Neural cell (in vitro differentiated cells): Measurements from ENCODE around the gene DLX6. TPM values are rescaled to one million over a fixed set of nuclear protein-coding genes. Genes with fewer than 3 reads are reported as not detected.

Source experiments
- H2AFZ ChIP-seq: fragments of 200-600, 300-800 bp; sonication (generic), shearing (Covaris generic); 2 replicates; pipeline ENCODE4 v1.6.0; 2014; ENCODE audit warnings: low read depth, mild to moderate bottlenecking, antibody characterized with exemption, low read length, moderate library complexity
- H3F3A ChIP-seq: fragments of 200-600 bp; shearing (Covaris generic); 2 replicates; pipeline ENCODE4 v1.6.1; 2016; ENCODE audit warnings: mild to moderate bottlenecking, moderate library complexity, mixed read lengths, antibody characterized with exemption, low read length; ENCODE audit not compliant: insufficient read depth, poor library complexity, severe bottlenecking
- H3K27ac ChIP-seq: fragments of 200-600, 300-800 bp; sonication (generic), shearing (Covaris generic); 2 replicates; pipeline ENCODE4 v1.5.1; 2014; ENCODE audit warnings: mild to moderate bottlenecking, low read length, moderate library complexity
- H3K27me3 ChIP-seq: fragments of 300-800, 200-600 bp; sonication (generic), shearing (Covaris generic); 2 replicates; pipeline ENCODE4 v1.6.0; 2014; ENCODE audit warnings: mild to moderate bottlenecking, low read depth, low read length, moderate library complexity; ENCODE audit not compliant: insufficient read depth
- H3K36me3 ChIP-seq: fragments of 300-800, 200-600 bp; sonication (generic), shearing (Covaris generic); 2 replicates; pipeline ENCODE4 v1.5.1; 2014; ENCODE audit warnings: mild to moderate bottlenecking, antibody characterized with exemption, low read length, moderate library complexity; ENCODE audit not compliant: insufficient read depth
- H3K4me2 ChIP-seq: fragments of 300-800, 200-600 bp; sonication (generic), shearing (Covaris generic); 2 replicates; pipeline ENCODE4 v1.6.0; 2014; ENCODE audit warnings: mild to moderate bottlenecking, low read length
- H3K4me3 ChIP-seq: fragments of 300-800, 200-600 bp; sonication (generic), shearing (Covaris generic); 2 replicates; pipeline ENCODE4 v1.5.1; 2014; ENCODE audit warnings: mild to moderate bottlenecking, low read length, moderate library complexity
- H3K79me2 ChIP-seq: fragments of 200-600 bp; shearing (Covaris generic); replicated peaks from 2 replicates; pipeline ENCODE4 v1.6.0; 2014; ENCODE audit warnings: mild to moderate bottlenecking, low read length, moderate library complexity; ENCODE audit not compliant: insufficient read depth
- H3K9ac ChIP-seq: fragments of 300-800, 200-600 bp; sonication (generic), shearing (Covaris generic); 2 replicates; pipeline ENCODE4 v1.6.1; 2016; ENCODE audit warnings: mild to moderate bottlenecking, low read length, mixed read lengths
- H3K9me2 ChIP-seq: fragments of 200-600 bp; shearing (Covaris generic); 2 replicates; pipeline ENCODE4 v1.6.1; 2016; ENCODE audit warnings: mild to moderate bottlenecking, low read length, mixed read lengths; ENCODE audit not compliant: insufficient read depth
- H3K9me3 ChIP-seq: fragments of 200-600, 300-800 bp; sonication (generic), shearing (Covaris generic); 2 replicates; pipeline ENCODE4 v1.6.1; 2016; ENCODE audit warnings: mild to moderate bottlenecking, mixed run types, low read length, moderate library complexity, mixed read lengths
- H4K20me1 ChIP-seq: fragments of 200-600 bp; shearing (Covaris generic); 2 replicates; pipeline ENCODE4 v1.6.1; 2016; ENCODE audit warnings: mild to moderate bottlenecking, mixed run types; ENCODE audit not compliant: insufficient read depth
- EP300 ChIP-seq: fragments of 450-650 bp; conservative IDR thresholded peaks from 2 replicates; pipeline ENCODE4 v1.6.1; 2014; ENCODE audit warnings: antibody characterized with exemption, mild to moderate bottlenecking, moderate library complexity; ENCODE audit not compliant: poor library complexity, severe bottlenecking
- EZH2 ChIP-seq: fragments of 200-600, 300-800 bp; shearing (Covaris generic), sonication (generic); IDR thresholded peaks from 2 replicates; pipeline ENCODE4 v1.6.1; 2014; ENCODE audit warnings: antibody characterized with exemption, low read length, borderline replicate concordance, mild to moderate bottlenecking; ENCODE audit not compliant: insufficient read depth, poor library complexity, severe bottlenecking
- MXI1 ChIP-seq: fragments of 450-650 bp; conservative IDR thresholded peaks from 2 replicates; pipeline ENCODE4 v1.6.1; 2014; ENCODE audit warnings: antibody characterized with exemption, mild to moderate bottlenecking; ENCODE audit not compliant: poor library complexity, severe bottlenecking
- POLR2AphosphoS5 ChIP-seq: IDR thresholded peaks from 2 replicates; pipeline ENCODE4 v1.6.1; 2012
- RAD21 ChIP-seq: fragments of 450-650 bp; conservative IDR thresholded peaks from 2 replicates; pipeline ENCODE4 v1.6.1; 2014; ENCODE audit warnings: antibody characterized with exemption, mild to moderate bottlenecking, moderate library complexity
- REST ChIP-seq: IDR thresholded peaks from 2 replicates; pipeline ENCODE4 v1.6.1; 2012; ENCODE audit warnings: borderline replicate concordance
- SMC3 ChIP-seq: fragments of 450-650 bp; conservative IDR thresholded peaks from 2 replicates; pipeline ENCODE4 v1.6.1; 2014; ENCODE audit warnings: antibody characterized with exemption, mild to moderate bottlenecking, moderate library complexity; ENCODE audit not compliant: poor library complexity
- TAF1 ChIP-seq: IDR thresholded peaks from 2 replicates; pipeline ENCODE4 v1.6.1; 2012; ENCODE audit warnings: low read depth
- polyA plus RNA-seq: library from polyadenylated mRNA; depleted of rRNA; stranded (reverse); fragments of >200 nt; gene quantifications from 2 replicates; pipeline ENCODE4 v1.2.3, GENCODE V29; 2014
- TF ChIP-seq, protein P1 (sequence below): fragments of 450-650 bp; IDR thresholded peaks from 2 replicates; pipeline ENCODE4 v1.5.1; 2014; ENCODE audit warnings: antibody characterized with exemption, mild to moderate bottlenecking, moderate library complexity; ENCODE audit not compliant: poor library complexity, severe bottlenecking

Gene DLX6
- polyA plus RNA-seq, 1 donor from 2014 or later, result 58.8 TPM

GRCh38 chr7:97009753-97010732, 4.7 kb downstream of the DLX6 start:
- H3K79me2 ChIP-seq, result peaks cover 86% of the 10 kb centered on the region
- H3F3A ChIP-seq, result peaks cover 10% of the 10 kb centered on the region
- no peak overlapping the region for H2AFZ ChIP-seq
- no peaks in the 10 kb centered on the region for H3K9me3 ChIP-seq
- TF ChIP-seq TAF1, result peak; percentile 25
- TF ChIP-seq, protein P1, sequence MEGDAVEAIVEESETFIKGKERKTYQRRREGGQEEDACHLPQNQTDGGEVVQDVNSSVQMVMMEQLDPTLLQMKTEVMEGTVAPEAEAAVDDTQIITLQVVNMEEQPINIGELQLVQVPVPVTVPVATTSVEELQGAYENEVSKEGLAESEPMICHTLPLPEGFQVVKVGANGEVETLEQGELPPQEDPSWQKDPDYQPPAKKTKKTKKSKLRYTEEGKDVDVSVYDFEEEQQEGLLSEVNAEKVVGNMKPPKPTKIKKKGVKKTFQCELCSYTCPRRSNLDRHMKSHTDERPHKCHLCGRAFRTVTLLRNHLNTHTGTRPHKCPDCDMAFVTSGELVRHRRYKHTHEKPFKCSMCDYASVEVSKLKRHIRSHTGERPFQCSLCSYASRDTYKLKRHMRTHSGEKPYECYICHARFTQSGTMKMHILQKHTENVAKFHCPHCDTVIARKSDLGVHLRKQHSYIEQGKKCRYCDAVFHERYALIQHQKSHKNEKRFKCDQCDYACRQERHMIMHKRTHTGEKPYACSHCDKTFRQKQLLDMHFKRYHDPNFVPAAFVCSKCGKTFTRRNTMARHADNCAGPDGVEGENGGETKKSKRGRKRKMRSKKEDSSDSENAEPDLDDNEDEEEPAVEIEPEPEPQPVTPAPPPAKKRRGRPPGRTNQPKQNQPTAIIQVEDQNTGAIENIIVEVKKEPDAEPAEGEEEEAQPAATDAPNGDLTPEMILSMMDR, result no peak
- peak; percentile 86 for TF ChIP-seq REST
- TF ChIP-seq MXI1, result no peak
- no peak for TF ChIP-seq EP300
- no peak for TF ChIP-seq RAD21
- H3K4me2 ChIP-seq, result peak overlapping the region; percentile 100
- H3K4me3 ChIP-seq, result peak overlapping the region; percentile 87
- no peaks in the 10 kb centered on the region for H3K9me2 ChIP-seq
- H4K20me1 ChIP-seq, result peaks cover 8% of the 10 kb centered on the region
- H3K9ac ChIP-seq, result peak overlapping the region; percentile 99
- peaks cover 14% of the 10 kb centered on the region for H3K27me3 ChIP-seq
- peak overlapping the region; percentile 100 for H3K27ac ChIP-seq
- H3K36me3 ChIP-seq, result peaks cover 11% of the 10 kb centered on the region

- peak overlapping the region; percentile 99 for H3K9ac ChIP-seq
- peaks cover 14% of the 10 kb centered on the region for H3K27me3 ChIP-seq
- no peaks in the 10 kb centered on the region for H3K9me3 ChIP-seq
- H3K79me2 ChIP-seq, result peaks cover 95% of the 10 kb centered on the region
- H3K4me3 ChIP-seq, result peak overlapping the region; percentile 87
- H4K20me1 ChIP-seq, result peaks cover 8% of the 10 kb centered on the region
- peaks cover 11% of the 10 kb centered on the region for H3K36me3 ChIP-seq
- H3F3A ChIP-seq, result peaks cover 15% of the 10 kb centered on the region
- peak overlapping the region; percentile 100 for H3K27ac ChIP-seq
- TF ChIP-seq EP300 (no peak), MXI1 (no peak), RAD21 (no peak), REST (peak; percentile 73), SMC3 (no peak), TAF1 (peak; percentile 14), POLR2AphosphoS5 (no peak), EZH2 (no peak)
- TF ChIP-seq, protein P1, result no peak
- H3K9me2 ChIP-seq, result no peaks in the 10 kb centered on the region
- peak overlapping the region; percentile 100 for H3K4me2 ChIP-seq
- no peak overlapping the region for H2AFZ ChIP-seq
Observed at GRCh38 chr7:97011104-97011503, 5.8 kb downstream of the DLX6 start.
